Stimulated activated CD4-positive, alpha-beta T cell treated with anti-CD3 and anti-CD28 coated beads, Interleukin-15, amount 100 ng/mL, for 48 hours (primary cell): ENCODE data around the gene PRKCA.

Experiments
- DNase-seq, 2 donors: peaks; one replicate each; pipeline ENCODE4 v3.0.0-alpha.2; 2020; ENCODE audit warnings: low read depth in 2 of 2

PRKCA gene

DNA sequence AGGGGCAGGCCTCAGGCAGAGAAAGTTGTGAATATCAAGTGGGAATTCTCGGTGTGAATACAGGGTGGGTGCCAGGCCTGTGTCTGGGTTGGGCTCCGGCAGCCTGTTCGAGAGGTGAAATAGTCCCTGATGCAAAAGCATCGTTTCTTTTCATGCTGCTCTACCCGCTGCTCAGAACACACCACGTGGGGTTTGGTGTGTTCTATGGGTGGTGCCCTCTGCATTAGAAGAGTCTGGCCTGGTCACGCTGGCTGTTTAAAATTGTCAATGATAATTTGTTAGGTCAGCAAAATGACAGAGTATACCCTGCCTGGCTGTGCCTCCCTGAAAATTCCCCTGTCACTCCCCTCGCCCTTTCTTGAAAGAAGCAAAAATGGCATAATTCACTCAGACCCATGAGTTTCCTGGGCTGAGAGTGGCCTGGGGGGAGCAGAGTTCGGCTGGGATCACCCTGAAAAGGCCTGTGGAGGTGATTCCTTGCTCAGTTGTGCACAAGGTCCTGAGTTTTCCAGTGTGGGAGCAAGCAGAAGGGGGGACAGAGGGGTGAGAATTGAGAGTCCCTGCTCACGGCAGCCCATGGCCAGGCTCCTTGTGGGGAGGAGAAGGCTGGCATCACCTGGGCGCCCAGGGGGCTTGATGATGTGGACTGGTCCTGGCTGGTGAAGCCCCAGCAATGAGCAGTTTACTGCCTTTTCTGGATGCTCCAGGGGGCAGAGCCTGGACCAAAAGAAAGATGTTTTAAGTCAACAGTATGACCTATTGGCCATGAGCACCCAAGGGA lies 535.7 kb downstream of the PRKCA start:
- no peak for DNase-seq

- DNase-seq: no peak
Observed at GRCh38 chr17:66839616-66840015, 537.2 kb downstream of the PRKCA start.

GRCh38 chr17:66840061-66840460 lies 537.6 kb downstream of the PRKCA start:
- DNase-seq: no peak

GRCh38 chr17:66841328-66841727 lies 538.9 kb downstream of the PRKCA start:
- no peak for DNase-seq

DNA sequence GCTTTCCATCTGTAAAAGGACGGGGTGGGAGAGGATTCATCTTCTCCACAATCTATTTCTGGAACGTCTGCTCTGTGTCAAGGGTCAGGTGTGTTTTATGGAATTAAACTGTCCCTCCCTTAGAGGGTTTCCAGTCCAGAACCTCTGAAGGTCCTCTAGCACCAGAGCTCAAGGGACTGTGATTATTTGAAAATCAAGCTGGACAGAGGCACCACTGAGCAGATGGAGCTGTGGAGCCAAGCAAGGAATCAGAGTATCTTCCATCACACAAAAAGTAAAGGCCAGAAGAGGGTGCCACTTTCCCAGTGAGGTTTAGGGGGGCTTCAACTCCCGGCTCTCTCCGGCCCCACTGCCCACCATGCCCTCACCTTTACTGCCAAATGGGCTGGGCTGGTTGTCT lies 539.3 kb downstream of the PRKCA start:
- DNase-seq: no peak

DNA sequence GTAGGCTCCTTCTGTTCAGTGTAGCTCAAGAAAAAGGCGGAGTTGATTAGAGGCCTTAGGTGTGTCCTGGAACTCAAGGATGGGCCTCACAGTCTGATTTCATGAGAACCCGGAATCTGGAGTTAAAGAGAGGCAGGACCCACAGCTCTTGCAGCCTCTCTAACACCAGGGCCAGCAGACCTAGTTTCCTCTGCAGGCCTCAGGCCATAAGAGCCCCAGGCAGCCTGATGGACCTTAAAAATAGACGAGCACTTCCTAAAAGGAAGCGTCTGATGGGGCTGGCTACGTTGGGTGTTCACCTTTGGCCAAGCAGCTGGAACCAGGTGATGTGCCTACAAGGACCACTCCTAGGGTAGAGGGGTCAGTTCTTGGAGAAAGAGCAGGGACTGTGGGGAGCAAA lies 540.1 kb downstream of the PRKCA start:
- no peak for DNase-seq

DNA sequence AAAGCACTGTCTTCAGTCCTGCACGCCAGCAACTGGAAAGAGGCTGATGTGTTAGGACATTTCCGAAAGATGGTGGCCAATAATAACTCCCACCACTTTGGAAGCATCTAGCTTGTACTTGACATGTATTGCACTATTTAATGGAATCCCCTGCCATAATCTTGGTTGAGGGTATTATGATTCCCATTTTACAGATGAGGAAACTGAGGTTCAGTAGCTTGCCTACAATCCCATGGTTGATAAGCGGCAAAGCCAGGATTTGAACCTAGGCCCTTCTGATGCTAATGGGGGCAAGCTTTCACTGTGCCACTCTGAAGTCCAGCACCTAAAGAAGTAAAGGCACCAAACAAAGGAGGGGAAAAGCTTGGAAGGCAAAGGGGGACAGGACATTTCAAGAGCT lies 540.5 kb downstream of the PRKCA start:
- no peak for DNase-seq

GRCh38 chr17:66843627-66844026 lies 541.2 kb downstream of the PRKCA start:
- no peak for DNase-seq

DNA sequence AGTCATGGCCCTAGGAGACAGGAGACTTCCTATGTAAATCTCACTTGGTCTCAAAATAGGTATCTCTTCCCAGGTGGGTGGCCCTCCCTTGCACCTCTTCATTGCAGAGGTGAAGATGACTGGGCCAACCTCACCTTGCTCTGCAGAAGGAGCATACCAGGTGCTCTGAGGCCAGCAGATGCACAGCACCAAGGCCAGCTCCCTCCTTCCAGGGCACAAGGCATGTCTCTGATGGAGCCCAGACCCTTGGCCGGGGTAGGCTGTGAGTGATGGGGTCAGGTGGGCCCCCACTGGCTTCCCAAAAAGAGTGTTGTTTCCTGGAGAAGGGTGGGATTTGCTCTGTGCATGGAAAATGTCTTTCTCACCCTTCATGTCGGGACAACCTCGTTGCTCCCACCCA lies 545.3 kb downstream of the PRKCA start:
- DNase-seq: no peak

DNA sequence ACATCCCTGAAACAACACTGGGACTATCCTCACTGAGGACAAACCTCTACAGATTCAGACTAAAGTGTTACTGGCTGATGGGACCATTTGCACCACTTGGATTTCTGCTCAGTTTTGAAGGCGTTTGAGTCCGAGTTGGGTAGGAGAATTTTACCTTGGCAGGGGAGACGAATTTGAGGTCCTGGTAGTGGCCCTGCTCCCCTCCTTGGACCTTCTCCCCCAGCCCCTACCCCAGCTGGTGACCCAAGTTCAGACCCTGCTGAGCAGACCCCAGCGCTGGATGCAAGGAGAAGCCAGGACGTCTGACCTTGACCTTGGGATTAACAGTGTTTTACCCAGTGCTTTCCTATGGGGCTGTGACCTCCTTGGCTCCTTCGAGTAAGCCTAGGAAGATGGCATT lies 546.1 kb downstream of the PRKCA start:
- DNase-seq: no peak

GRCh38 chr17:66849032-66849655 lies 546.7 kb downstream of the PRKCA start:
- DNase-seq: no peak

GRCh38 chr17:66849851-66850580 lies 547.6 kb downstream of the PRKCA start:
- DNase-seq: no peak

- no peak for DNase-seq
Observed at GRCh38 chr17:66850692-66851091, 548.3 kb downstream of the PRKCA start.

DNA sequence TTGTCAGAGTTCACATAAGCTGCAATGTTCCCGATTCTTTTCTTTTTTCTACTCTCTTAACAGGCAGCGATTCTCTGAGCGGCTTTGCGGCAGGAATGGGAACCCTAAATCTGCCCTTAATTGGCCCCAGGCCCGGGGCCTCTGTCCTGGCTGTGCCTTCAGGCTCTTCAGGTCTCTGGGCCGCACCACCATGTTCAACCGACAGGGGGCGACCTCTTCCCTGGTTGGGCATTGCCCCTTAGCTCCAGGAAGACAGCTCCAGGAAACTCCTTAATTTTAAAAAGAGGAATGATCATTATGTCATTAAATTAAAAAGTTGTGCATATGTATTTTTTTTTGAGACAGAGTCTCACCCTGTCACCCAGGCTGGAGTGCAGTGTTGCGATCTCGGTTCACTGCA lies 552.8 kb downstream of the PRKCA start:
- peak in 1 of 2 donors; percentile 44 for DNase-seq

GRCh38 chr17:66858226-66859083 lies 556.0 kb downstream of the PRKCA start:
- no peak for DNase-seq

- no peak for DNase-seq
Observed at GRCh38 chr17:66859353-66859752, 556.9 kb downstream of the PRKCA start.

- no peak for DNase-seq
Observed at GRCh38 chr17:66860204-66860603, 557.8 kb downstream of the PRKCA start.
